ENCODE results near the gene CYP24A1. TPM values are rescaled to one million over a fixed set of nuclear protein-coding genes. Genes with fewer than 3 reads are reported as not detected.

CYP24A1 gene
- total RNA-seq, 1 donor from 2014 or later, result 5.9 TPM

GRCh38 chr20:54179946-54180345 is 6.2 kb upstream of the CYP24A1 start:
- no peak for DNase-seq (ENCODE audit: extremely low spot score in 2 of 2)
- Histone ChIP-seq H3K36me3 (no peaks in the 10 kb centered on the region), H3K4me1 (peaks cover 2% of the 10 kb centered on the region), H3K9me3 (no peaks in the 10 kb centered on the region), H3K4me3 (no peak overlapping the region), H3K27ac (no peak overlapping the region), H3K27me3 (no peaks in the 10 kb centered on the region)
- intact Hi-C loops (cut with DNase I), result no loop called here
- TF ChIP-seq, protein P1, sequence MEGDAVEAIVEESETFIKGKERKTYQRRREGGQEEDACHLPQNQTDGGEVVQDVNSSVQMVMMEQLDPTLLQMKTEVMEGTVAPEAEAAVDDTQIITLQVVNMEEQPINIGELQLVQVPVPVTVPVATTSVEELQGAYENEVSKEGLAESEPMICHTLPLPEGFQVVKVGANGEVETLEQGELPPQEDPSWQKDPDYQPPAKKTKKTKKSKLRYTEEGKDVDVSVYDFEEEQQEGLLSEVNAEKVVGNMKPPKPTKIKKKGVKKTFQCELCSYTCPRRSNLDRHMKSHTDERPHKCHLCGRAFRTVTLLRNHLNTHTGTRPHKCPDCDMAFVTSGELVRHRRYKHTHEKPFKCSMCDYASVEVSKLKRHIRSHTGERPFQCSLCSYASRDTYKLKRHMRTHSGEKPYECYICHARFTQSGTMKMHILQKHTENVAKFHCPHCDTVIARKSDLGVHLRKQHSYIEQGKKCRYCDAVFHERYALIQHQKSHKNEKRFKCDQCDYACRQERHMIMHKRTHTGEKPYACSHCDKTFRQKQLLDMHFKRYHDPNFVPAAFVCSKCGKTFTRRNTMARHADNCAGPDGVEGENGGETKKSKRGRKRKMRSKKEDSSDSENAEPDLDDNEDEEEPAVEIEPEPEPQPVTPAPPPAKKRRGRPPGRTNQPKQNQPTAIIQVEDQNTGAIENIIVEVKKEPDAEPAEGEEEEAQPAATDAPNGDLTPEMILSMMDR (IDR thresholded peaks at IDR 0.05), result no peak
- TF ChIP-seq POLR2A (IDR thresholded peaks at IDR 0.05) (no peak), POLR2AphosphoS5 (IDR thresholded peaks at IDR 0.05; ENCODE audit: insufficient read depth in 1 of 2, low read depth in 1 of 2) (peak in 1 of 2 donors; percentile 13)

GRCh38 chr20:54178256-54178655 is 4.5 kb upstream of the CYP24A1 start:
- H3K4me1 ChIP-seq, result peaks cover 18% of the 10 kb centered on the region
- H3K27me3 ChIP-seq, result no peaks in the 10 kb centered on the region
- no peak overlapping the region for H3K27ac ChIP-seq
- intact Hi-C loops (cut with DNase I), result no loop called here
- H3K9me3 ChIP-seq, result no peaks in the 10 kb centered on the region
- TF ChIP-seq POLR2AphosphoS5 (IDR thresholded peaks at IDR 0.05; ENCODE audit: insufficient read depth in 1 of 2, low read depth in 1 of 2), result no peak
- no peak for TF ChIP-seq POLR2A (IDR thresholded peaks at IDR 0.05)
- TF ChIP-seq, protein P1 (IDR thresholded peaks at IDR 0.05), result no peak
- DNase-seq (ENCODE audit: extremely low spot score in 2 of 2), result no peak
- no peaks in the 10 kb centered on the region for H3K36me3 ChIP-seq
- H3K4me3 ChIP-seq, result no peak overlapping the region

DNA sequence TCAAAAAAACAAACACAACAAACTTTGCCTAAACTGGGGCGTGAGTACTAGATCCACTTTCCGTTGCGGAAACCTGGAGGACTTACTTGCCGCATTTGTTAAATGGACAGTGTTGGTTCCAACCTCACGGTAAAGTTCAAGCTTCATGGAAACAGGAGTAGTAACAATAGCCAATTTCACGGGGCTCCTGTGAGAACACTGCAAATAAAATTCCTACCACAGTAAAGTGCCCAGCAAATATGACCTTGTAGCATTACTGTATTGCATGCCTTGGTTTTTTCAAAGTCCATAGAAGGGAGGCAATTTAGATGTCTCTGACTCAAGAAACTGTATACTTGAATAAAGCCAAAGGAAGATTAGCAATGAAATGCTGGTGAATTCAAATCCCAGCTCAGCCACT is 3.6 kb upstream of the CYP24A1 start:
- H3K36me3 ChIP-seq, result no peaks in the 10 kb centered on the region
- H3K27me3 ChIP-seq, result no peaks in the 10 kb centered on the region
- no peak overlapping the region for H3K4me3 ChIP-seq
- no peak overlapping the region for H3K27ac ChIP-seq
- no peak for DNase-seq (ENCODE audit: extremely low spot score in 2 of 2)
- TF ChIP-seq POLR2A (IDR thresholded peaks at IDR 0.05), result no peak
- TF ChIP-seq POLR2AphosphoS5 (IDR thresholded peaks at IDR 0.05; ENCODE audit: insufficient read depth in 1 of 2, low read depth in 1 of 2), result no peak
- TF ChIP-seq, protein P1 (IDR thresholded peaks at IDR 0.05), result no peak
- intact Hi-C loops (cut with DNase I), result no loop called here
- H3K4me1 ChIP-seq, result peaks cover 26% of the 10 kb centered on the region
- no peaks in the 10 kb centered on the region for H3K9me3 ChIP-seq

- H3K27me3 ChIP-seq, result no peaks in the 10 kb centered on the region
- H3K4me3 ChIP-seq, result no peak overlapping the region
- TF ChIP-seq POLR2A (IDR thresholded peaks at IDR 0.05) (no peak), POLR2AphosphoS5 (IDR thresholded peaks at IDR 0.05; ENCODE audit: insufficient read depth in 1 of 2, low read depth in 1 of 2) (no peak)
- TF ChIP-seq, protein P1 (IDR thresholded peaks at IDR 0.05), result no peak
- peaks cover 26% of the 10 kb centered on the region for H3K4me1 ChIP-seq
- H3K36me3 ChIP-seq, result no peaks in the 10 kb centered on the region
- DNase-seq (ENCODE audit: extremely low spot score in 2 of 2), result no peak
- no peak overlapping the region for H3K27ac ChIP-seq
- intact Hi-C loops (cut with DNase I), result no loop called here
- no peaks in the 10 kb centered on the region for H3K9me3 ChIP-seq
Observed at GRCh38 chr20:54176610-54177009, 2.8 kb upstream of the CYP24A1 start.

GRCh38 chr20:54174457-54175175 is 830 bp upstream of the CYP24A1 start:
- Histone ChIP-seq H3K36me3 (no peaks in the 10 kb centered on the region), H3K27me3 (no peaks in the 10 kb centered on the region)

More at GRCh38 chr20:54174457-54175175, 830 bp upstream of the CYP24A1 start:
- intact Hi-C loops (cut with DNase I), result no loop called here
- DNase-seq (ENCODE audit: extremely low spot score in 2 of 2), result no peak
- Histone ChIP-seq H3K4me1 (peaks cover 26% of the 10 kb centered on the region), H3K27ac (no peak overlapping the region), H3K9me3 (no peaks in the 10 kb centered on the region), H3K4me3 (peak overlapping the region; percentile 22 to 33)
- TF ChIP-seq, protein P1 (IDR thresholded peaks at IDR 0.05), result no peak
- TF ChIP-seq POLR2A (IDR thresholded peaks at IDR 0.05), result no peak
- no peak for TF ChIP-seq POLR2AphosphoS5 (IDR thresholded peaks at IDR 0.05; ENCODE audit: insufficient read depth in 1 of 2, low read depth in 1 of 2)
